ENCODE measurements around the gene KCNK6.

DNA sequence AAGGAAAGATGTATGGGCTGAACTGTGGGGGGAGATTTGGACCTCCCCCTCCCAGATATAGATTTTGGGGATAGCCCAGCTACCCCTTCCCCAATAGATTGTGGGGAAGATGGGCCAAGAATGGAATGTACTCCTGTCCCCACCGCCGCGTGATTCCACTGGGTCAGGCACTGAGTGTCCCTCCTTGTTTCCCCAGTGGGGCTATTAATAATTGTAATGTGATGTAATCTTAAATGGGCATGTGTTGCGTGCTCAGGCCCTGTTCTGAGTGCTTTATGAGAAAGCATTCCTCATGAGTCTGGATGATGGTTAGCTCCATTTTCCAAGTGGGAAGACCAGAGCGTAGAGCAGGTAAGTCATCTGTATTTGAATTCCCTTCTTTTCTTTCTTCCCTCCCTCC, 56.1 kb downstream of the KCNK6 start:
- TF ChIP-seq, protein P1, sequence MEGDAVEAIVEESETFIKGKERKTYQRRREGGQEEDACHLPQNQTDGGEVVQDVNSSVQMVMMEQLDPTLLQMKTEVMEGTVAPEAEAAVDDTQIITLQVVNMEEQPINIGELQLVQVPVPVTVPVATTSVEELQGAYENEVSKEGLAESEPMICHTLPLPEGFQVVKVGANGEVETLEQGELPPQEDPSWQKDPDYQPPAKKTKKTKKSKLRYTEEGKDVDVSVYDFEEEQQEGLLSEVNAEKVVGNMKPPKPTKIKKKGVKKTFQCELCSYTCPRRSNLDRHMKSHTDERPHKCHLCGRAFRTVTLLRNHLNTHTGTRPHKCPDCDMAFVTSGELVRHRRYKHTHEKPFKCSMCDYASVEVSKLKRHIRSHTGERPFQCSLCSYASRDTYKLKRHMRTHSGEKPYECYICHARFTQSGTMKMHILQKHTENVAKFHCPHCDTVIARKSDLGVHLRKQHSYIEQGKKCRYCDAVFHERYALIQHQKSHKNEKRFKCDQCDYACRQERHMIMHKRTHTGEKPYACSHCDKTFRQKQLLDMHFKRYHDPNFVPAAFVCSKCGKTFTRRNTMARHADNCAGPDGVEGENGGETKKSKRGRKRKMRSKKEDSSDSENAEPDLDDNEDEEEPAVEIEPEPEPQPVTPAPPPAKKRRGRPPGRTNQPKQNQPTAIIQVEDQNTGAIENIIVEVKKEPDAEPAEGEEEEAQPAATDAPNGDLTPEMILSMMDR (IDR thresholded peaks at IDR 0.05; ENCODE audit: low read length): no peak
- no peak for TF ChIP-seq EZH2 (IDR thresholded peaks at IDR 0.05; ENCODE audit: borderline replicate concordance, low read length)
